ENCODE data around the gene NOC2L.
"Not testable (repeated sequence)": the region's sequence is repeated elsewhere in the genome, so short reads cannot be mapped to it uniquely, and the experiment has no call there.

NOC2L gene

DNA sequence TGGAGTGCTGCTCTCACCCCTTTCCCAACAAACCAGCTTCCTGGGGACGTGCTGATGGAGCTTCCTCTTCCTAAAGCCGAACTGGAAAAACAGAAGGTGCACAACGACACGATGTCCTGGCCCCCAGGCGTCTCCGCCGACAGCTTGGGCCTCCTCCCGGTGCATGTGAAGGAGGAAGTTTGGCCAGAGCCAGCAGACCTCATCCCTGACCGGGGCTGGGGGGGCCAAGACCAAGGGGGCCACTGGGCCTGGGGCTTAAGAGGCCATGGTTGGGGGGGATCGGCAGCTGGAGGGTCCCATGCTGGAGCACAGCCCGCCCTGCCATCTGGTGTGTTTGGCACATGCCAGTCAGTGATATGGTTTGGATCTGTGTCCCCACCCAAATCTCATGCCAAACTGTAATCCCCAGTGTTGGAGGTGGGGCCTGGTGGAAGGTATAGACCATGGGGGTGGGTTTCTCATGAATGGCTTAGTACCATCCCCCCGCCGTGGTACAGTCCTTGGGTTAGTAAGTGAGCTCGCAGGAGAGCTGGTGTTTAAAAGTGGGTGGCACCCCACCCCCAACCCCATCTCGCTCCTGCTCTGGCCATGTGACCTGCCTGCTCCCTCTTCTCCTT, 34.4 kb upstream of the NOC2L start:
- no peak for DNase-seq

DNA sequence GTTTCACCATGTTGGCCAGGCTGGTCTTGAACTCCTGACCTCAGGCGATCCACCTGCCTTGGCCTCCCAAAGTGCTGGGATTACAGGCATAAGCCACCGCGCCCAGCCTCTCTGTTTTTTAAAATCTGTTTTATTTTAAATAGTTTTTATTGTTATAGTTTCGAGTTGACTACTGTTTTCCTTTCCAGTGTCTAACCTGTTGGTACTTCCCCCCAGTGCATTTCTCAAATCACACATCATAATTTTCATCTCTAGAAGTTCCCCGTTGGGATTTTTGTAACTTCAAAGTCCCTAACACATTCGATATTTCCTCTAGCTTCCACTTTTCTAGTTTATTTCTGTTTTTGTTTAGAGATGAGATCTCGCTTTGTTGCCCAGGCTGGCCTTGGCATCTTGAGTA, 33.3 kb upstream of the NOC2L start:
- DNase-seq: no peak

DNA sequence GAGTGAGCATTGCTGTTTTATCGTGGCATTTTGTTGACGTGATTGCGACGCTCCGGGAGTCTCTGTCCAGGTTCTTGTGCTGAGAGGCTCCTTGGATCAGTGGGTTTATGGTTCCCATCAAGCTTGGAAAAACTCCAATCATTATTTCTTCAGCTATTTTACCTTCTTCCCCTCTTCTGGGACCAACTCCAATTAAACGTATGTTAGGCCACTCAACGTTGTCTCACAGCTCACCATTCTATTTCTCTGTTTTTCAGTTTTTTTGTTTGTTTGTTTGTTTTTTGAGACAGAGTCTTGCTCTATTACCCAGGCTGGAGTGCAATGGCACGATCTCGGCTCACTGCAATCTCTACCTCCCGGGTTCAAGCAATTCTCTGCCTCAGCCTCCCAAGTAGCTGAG, 32.8 kb upstream of the NOC2L start:
- DNase-seq: no peak

DNA sequence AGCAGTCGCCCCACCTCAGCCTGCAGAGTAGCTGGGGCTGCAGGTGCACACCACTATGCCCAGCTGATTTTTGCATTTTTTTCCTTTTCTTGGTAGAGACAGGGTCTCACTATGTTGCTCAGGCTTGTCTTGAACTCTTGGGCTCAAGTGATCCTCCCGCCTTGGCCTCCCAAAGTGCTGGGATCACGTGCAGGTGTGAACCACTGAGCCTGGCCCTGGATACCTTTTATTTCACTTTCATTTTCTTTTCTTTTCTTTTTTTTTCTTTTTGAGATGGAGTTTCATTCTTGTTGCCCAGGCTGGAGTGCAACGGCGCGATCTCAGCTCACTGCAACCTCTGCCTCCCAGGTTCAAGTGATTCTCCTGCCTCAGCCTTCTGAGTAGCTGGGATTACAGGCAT, 32.2 kb upstream of the NOC2L start:
- not testable (repeated sequence) for DNase-seq

DNA sequence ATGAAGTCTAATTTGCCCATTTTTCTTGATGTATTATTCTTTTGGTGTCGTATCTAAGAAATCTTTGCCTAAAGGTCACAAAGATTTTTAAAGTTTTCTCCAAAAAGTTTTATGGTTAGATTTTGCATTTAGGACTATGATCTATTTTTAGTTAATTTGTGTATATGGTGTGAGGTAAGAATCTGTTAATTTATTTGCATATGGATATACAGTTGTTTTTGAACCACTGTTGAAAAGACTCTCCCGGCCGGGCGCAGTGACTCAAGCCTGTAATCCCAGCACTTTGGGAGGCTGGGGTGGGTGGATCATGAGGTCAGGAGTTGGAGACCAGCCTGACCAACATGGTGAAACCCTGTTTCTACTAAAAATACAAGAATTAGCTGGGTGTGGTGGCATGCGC, 29.0 kb upstream of the NOC2L start:
- DNase-seq: not testable (repeated sequence)

DNA sequence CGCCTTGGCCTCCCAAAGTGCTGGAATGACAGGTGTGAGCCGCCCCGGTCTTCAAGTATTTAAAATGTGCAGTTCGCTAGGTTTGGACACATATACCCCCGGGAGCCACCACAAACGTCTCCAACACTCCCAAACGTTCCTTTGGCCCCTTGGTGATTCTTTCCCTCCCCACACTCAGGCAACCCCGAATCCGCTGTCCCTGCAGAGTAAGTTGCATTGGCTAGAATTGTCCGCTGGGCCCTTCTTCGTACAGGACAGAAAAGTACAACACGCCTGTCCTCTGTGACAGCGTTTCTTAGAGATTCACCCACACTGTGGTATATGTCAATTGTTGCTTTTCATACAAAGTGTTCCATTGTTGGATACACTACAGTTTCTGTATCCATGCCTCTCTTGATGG, 26.1 kb upstream of the NOC2L start:
- no peak for DNase-seq

DNA sequence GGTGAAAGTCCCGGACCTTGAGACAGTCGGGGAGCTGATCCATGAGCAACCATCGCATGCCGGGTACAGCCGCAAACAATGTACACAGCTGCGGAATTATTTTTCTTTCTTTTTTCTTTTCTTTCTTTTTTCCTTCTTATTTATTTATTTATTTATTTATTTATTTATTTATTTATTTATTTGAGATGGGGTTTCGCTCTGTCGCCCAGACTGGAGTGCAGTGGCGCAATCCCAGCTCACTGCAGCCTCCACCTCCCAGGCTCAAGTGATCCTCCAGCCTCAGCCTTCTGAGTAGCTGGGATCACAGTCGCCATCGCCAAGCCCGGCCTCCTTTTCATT, 25.4 kb upstream of the NOC2L start:
- no peak for DNase-seq

DNA sequence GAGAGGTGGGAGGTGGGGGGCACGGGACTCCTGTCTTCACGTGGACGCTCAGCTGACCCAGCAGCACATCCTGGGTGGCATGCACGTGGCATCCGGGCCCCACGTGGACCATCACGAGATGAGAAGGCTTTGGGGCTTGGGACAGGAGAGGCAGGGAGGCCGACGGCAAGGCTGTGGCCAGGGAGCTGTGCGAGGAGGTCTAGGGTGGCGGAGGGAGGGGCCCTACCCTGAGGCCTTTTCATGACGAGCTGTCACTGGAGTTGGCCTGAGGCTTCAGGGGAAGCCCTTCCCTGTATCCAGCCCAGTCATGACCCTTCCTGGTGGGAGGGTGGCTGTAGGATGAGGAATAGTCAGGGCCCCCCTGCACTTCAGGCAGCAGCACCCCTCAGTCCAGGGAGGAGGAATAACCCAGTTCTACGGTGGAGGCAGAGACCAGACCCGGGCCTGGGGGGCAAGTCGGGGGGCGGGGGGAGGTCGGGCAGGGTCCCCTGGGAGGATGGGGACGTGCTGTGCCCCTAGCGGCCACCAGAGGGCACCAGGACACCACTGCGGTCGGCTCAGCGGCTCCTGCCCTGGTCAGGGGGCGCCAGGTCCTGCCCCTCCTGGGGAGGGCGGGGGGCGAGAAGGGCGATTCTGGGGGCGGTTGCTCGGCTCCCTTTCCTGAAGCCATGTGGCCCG, 24.9 kb upstream of the NOC2L start:
- DNase-seq: no peak

DNA sequence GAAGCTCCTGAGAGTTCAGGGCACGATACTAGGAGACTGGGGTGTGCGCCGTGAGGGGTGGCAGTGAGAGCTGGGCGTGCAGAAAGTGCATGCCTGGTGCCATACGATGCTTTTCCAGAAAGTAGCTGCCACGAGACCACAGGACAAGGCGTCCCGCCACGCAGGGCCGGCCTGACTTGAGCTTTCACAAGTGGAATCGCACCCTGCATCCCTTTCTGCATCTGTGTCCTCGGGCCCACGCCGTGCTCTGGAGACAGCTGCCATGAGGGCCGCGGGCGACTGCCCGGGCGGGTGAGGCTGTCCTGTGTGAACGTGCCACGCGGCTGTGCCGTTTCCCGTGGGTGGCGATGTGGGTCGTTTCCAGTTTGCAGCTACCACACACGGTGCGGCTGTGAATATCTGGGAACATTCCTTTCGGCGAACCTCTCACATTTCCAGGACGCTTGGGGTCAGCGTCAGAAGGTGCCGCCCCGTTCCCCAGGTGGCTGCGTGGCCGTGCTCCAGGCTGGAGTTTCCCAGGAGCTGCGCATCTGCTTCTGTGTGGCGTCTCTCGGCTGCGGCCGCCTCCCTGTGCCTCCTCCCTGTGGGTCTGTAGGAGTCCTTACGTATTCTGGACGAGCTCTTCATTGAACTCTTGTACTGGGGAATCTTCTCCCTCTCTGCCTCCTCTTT, 23.8 kb upstream of the NOC2L start:
- DNase-seq: no peak

DNA sequence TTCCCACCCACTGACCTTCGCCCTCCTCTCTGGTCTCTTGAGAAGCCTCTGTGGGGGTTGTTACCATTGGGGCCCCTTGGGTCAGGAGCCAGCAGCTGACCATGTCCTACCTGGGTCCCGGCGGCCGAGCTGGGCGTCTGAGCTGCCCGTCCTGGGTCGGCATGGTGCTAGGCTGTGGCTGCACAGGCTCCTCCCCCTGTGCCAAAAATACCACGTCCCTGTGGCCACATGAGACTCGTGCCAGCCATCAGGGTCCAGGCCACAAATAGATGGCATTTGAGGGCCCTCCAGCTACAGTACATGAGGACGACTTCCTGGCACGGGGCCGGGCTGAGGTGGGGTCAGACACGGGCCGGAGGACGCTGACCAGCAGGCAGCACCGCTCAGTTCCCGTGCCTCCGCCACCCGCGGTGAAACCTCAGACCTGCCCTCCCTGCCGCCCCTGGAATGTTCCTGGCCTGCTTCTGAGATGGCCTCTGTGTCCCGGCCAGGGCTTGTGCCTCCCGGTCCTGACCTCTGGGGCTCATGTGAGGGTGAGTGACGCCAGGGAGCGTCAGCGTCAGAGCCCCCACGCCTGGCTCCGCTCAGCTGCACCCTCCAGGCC, 23.0 kb upstream of the NOC2L start, which contains the start of gene PERM1:
PERM1 (minus strand) TSS at position 139 of the 604 bp plus-strand sequence. CDS start 1,064 bp downstream, outside the sequence.
- no peak for DNase-seq

DNA sequence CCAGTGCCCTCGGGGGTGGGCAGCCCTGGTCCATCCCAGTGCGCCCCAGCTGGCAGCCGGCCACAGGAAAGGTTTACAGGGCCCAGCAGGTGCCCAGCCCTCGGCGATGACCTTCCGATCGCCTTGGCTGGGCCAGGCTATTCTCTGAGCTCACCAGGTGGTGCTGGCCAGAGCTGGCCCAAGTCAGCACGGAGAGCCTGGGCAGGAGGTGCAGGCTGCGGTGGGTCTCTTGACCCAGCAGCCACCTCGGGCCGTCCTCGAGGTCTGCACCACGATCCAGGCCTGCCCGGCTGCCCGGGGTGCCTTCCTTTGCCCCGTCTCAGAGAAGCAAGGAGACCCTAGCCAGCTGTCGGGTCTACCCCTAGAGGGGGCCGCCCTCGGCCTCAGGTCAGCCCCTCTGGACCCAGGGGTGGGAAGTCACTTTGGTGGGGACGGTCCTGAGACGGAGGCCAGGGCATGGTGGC, 22.5 kb upstream of the NOC2L start:
- DNase-seq: no peak

DNA sequence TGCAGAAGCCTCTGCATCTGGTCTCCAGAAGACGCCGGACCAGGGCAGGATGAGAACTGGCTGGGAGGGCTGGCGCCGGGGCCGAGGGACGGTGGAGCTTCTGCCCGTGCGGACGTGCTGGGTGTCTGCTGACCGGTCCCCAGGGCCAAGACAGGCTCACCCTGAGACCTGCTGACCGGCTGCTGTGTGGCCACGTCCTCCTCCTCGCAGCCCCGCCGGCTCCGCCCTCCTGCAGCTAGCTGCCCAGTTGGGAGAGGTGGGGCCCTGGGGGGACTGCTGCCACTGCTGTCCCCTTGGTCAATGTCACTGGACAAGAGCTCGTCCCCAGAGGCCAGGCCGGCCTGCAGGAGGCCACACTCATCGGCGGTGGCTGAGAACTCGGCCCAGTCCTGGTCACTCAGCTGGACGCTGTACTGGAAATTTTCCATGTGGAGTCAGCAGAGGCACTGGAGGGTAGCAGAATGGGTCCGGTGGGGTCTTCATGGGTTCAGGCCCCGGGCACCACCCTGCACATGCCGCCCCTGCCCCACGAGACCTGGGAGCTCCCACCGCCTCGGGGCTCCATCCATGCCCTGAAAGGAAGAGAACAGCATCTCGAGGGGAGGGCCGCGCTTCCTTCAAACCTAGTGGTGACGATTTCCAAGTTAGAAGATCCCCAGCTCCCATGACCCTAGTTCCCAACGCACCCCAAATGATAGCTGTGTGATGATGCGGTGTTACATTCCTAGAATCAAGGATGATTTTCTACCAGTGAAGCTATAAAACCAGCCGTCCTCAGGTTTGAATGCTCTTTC, 21.7 kb upstream of the NOC2L start:
- no peak for DNase-seq

DNA sequence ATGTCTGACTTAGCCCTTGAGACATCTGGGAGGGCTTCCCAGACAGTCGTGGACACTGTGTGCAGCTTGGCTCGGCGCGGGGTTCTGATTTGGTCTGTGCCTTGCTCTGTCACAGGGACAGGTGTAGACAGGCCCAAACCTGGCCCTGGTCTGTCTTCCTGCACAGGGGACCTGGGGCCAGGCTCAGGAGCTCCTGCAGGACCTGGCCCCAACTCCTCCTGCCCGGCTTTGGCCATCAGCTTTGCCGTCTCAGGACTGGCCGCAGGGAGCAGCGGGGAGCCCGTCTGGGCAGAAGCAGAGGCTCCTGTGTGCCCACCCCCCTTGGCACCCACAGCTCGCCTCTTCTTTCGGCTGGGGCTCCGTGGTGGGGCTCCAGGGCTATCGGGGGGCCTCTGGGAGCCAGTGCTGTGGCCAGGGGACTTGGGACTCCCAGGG, 21.1 kb upstream of the NOC2L start:
- no peak for DNase-seq

DNA sequence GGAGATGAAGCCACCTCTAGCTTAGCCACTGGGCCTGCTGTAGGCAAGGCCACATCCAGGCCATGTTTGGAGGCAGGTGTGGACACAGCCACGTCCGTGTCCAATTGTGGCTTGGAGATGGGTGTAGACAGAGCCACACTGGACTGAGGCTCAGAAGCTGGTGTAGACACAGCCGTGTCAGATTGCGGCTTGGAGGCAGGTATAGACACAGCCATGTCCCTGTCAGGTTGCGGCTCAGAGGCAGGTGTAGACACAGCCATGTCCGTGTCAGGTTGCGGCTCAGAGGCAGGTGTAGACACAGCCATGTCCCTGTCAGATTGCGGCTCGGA, 20.7 kb upstream of the NOC2L start:
- no peak for DNase-seq

DNA sequence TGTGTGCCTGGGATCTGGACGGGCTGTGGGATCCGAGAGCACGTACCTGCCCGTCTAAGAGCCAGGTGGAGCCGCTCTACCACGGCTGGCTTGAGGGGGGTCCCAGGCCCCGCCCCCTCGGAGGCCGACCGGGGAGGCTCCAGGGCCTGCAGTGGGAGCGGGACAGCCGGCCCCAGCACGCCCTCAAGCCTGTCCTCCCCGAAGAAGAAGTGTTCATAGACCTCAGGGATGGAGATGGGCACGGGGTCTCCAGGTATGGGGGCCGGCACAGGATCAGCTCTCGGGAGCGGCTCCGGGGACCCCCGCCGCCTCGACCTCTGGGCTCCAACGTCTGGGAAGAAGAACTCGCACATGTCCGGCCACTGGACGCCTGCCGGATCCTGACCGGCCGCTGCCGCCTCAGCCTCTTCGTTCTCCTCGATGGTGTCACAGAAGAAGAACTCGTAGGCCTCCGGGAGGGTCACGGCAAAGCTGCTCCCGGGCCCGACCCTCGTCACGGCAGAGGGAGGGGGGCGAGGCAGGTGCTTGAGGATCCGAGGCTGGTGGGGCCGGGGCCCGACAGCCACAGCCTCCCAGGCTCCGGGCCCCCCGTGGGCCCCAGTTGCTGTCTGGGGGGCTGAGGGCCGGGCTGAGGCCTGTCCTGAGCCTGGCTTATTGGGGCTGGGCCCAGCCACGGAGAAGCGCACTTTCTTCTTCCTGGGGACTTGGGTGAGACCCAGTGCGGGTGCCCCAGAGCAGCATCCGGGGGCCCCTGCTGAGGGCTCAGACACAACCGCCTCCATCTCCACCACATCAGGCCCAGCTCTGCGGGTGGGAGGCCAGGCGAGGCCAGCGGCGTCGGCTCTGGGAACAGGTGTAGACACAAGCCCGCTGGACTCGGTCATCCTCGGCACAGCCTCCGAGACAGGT, 20.0 kb upstream of the NOC2L start:
- no peak for DNase-seq

DNA sequence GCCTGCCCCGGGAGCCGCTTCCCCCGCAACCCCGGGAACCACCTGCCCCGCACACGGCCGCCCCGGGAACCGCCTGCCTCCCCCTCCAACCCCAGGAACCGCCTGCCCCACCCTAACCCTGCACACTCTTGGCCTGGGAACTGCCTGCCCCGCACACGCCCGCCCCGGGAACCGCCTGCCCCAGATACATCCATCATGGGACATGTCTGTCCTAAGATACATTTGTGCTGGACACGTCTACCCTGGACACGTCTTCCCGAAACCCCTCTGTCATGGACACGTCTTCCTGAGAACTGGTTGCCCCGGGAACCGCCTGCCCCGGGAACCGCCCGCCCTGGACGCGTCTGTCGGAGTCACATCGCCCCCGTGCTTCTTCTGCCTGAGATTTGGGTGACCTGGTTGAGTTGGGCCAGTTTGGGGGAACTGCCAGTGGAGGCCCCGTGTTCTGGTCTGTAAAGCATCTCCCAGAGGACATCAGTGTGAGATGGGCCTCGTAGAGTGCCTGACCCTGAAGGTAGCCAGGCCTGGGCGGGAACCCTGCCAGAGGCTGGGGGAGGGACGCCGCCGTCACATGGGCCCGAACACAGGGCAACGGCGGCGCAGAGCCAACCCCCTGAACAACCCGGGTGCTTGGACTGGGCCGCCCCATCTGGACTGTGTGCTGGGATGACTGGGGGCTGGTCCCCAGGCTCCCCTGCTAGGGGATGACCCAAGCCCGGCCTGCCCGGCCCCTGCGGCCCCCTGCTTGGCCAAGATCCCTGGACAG, 19.2 kb upstream of the NOC2L start:
- DNase-seq: no peak

DNA sequence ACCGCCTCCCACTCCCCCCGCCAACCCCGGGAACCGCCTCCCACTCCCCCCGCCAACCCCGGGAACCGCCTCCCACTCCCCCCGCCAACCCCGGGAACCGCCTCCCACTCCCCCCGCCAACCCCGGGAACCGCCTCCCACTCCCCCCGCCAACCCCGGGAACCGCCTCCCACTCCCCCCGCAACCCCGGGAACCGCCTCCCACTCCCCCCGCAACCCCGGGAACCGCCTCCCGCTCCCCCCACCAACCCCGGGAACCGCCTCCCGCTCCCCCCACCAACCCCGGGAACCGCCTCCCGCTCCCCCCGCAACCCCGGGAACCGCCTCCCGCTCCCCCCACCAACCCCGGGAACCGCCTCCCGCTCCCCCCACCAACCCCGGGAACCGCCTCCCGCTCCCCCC, 17.7 kb upstream of the NOC2L start:
- not testable (repeated sequence) for DNase-seq

DNA sequence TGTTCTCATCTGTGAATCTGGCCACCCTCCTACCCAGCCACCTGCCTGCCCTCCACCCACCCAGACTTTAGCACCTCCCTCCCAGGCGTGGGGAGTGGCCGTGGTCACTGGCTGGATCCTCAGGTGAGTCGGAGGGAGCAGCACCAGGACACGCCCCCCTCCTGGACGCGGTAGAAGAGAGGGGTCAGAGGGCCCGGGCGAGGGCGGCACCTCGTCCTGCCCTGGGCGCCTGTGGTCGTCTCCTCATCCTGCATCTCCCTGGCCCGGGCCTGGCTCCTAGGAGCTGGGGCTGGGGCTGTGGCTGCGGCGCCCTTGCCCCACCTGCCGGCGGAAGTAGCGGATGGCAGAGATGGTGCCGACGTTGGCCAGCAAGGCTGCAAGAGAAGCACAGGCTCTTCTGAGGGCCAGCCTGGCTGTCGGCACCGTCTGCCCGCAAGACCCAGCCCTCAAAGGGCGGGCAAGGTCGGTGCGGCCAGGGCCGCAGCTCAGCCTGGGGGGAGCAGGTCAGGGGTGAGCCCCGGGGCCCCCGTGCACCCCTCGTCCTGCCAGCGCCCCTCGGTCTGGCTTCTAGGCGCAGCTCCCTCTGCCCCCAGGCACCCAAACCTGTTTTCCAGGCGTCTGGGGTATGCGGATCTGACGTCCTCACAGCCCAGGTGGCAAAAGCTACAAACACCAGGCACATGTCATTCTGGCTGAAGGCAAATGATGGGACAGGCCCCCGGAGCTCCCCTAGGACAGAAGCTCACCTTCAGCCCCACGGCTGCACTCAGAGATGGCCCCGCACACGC, 17.0 kb upstream of the NOC2L start:
- peak; percentile 51 to 64 for DNase-seq

DNA sequence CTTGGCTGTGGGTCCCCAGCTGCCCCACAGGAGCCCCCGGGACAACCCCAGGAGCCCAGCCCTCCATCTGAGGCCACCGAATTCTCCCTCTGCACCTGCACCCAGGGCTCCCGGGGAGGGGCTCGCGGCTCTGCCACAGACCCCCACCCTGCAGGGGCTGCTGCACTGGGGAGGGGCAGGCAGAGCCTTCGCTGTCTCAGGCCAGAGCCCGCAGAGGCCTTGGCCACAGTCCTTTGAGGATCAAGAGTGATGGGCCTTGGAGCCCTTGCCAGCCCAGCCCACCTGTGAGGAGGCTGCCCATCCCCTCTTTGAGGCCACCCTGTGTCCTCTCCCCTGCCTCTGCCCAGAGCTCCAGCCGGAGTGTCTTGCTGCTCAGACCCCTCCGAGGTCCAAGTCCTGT, 16.3 kb upstream of the NOC2L start:
- DNase-seq: no peak

DNA sequence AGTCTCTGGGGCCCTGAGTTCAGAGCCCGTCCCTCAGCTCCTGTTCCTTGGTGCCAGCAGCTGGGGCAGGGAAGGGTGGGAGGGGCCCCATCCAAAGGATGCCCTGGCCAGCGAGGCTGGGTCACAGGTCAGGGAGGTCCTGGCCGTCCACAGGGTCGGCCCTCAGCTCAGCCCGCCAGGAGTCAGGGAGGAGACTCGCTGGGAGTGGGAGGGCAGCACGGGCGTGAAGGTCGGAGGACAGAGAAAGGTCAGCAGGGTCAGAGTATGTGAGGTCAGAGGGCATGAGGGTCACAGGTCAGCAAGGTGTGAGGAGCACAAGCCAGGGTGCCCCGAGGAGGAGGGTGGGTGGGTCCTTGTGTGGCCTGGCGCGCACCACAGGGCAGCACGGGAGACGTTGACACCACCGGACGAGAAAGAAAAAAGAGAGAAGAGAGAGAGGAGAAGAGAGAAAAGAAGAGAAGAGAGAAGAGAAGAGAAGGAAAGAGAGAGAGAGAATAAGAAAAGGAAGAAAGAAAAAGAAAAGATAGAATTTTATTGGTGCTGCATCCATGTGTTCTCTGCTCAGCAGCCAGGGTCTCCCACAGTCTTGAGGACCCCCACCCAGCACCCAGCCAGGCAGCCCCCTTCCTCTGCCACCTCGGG, 15.8 kb upstream of the NOC2L start:
- no peak for DNase-seq

Data from inflammatory macrophage (primary cell).